PC-9 (cell line): ENCODE measurements around the gene FAM149B1. TPM values are rescaled to one million over a fixed set of nuclear protein-coding genes. Genes with fewer than 3 reads are reported as not detected.

Experiments used
- Bru-seq: library from RNA; stranded (reverse); fragments of 400-500 nt; gene quantifications from one replicate; lab custom pipeline; 2021; lab: Mats Ljungman, UMichigan
- BruChase-seq, 2 experiments: library from RNA; stranded (reverse); fragments of 400-500 nt; gene quantifications; one replicate each; lab custom pipeline; 2021; lab: Mats Ljungman, UMichigan
- BruUV-seq: library from RNA; stranded (reverse); fragments of 400-500 nt; replicated peaks from 2 replicates; lab custom pipeline; 2021; lab: Mats Ljungman, UMichigan
- CTCF ChIA-PET: fragments of 300-600 bp; sonication (Branson Sonifier 250); formaldehyde crosslinking; loops from one replicate; lab custom pipeline; 2022; ENCODE audit warnings: antibody characterized with exemption; lab: Charles Lee
- POLR2A ChIA-PET: fragments of 300-600 bp; sonication (Branson Sonifier 250); formaldehyde crosslinking; loops from one replicate; lab custom pipeline; 2022; ENCODE audit warnings: antibody characterized with exemption; ENCODE audit not compliant: unreplicated experiment; lab: Charles Lee
- DNase-seq, 2 experiments: peaks; one replicate each; pipeline versions ENCODE4 v3.0.0 to v3.0.0-alpha.2; 2015 to 2022; ENCODE audit warnings: mixed read lengths in 1 of 2
- H2AFZ ChIP-seq: fragments of 200-600 bp; sonication (generic); 2 replicates; pipeline ENCODE4 v1.8.1; 2017; ENCODE audit warnings: antibody characterized with exemption
- H3F3A ChIP-seq: fragments of 200-600 bp; sonication (generic); 2 replicates; pipeline ENCODE4 v1.8.1; 2017; ENCODE audit warnings: antibody characterized with exemption, mild to moderate bottlenecking, low read depth; ENCODE audit not compliant: insufficient read depth
- H3K27ac ChIP-seq: fragments of 200-600 bp; sonication (generic); 2 replicates; pipeline ENCODE4 v1.6.1; 2016; ENCODE audit warnings: mixed run types
- H3K27me3 ChIP-seq: fragments of 200-600 bp; sonication (generic); 2 replicates; pipeline ENCODE4 v1.6.1; 2016; ENCODE audit warnings: low read depth, mixed run types; ENCODE audit not compliant: insufficient read depth
- H3K36me3 ChIP-seq: fragments of 200-600 bp; sonication (generic); 2 replicates; pipeline ENCODE4 v1.6.1; 2016; ENCODE audit warnings: low read depth, mixed run types
- H3K4me1 ChIP-seq: fragments of 200-600 bp; sonication (generic); replicated peaks from 2 replicates; pipeline ENCODE4 v1.6.1; 2016; ENCODE audit warnings: mixed run types; ENCODE audit not compliant: insufficient read depth
- H3K4me2 ChIP-seq: fragments of 200-600 bp; sonication (generic); 2 replicates; pipeline ENCODE4 v1.6.1; 2017; ENCODE audit warnings: mixed run types
- H3K4me3 ChIP-seq: fragments of 200-600 bp; sonication (generic); 2 replicates; pipeline ENCODE4 v1.6.1; 2016; ENCODE audit warnings: mixed run types
- H3K79me2 ChIP-seq: fragments of 200-600 bp; sonication (generic); 2 replicates; pipeline ENCODE4 v1.6.1; 2017; ENCODE audit warnings: low read depth, mixed run types
- H3K9me2 ChIP-seq: fragments of 200-600 bp; sonication (generic); 2 replicates; pipeline ENCODE4 v1.8.1; 2017; ENCODE audit warnings: mild to moderate bottlenecking; ENCODE audit not compliant: insufficient read depth
- H3K9me3 ChIP-seq: fragments of 200-600 bp; sonication (generic); 2 replicates; pipeline ENCODE4 v1.8.1; 2016; ENCODE audit warnings: low read depth; ENCODE audit not compliant: insufficient read depth
- H4K20me1 ChIP-seq: fragments of 200-600 bp; sonication (generic); 2 replicates; pipeline ENCODE4 v1.8.1; 2017; ENCODE audit not compliant: insufficient read depth
- EZH2 ChIP-seq: fragments of 200-600 bp; sonication (generic); IDR thresholded peaks from 2 replicates; pipeline ENCODE4 v1.8.0; 2017; ENCODE audit warnings: antibody characterized with exemption, low read depth
- intact Hi-C: fragments of 100-400 bp; cut with micrococcal nuclease; formaldehyde crosslinking; loops from one replicate; pipeline ENCODE4 v1.10.0; 2022; ENCODE audit not compliant: unreplicated experiment
- long read RNA-seq: library from polyadenylated mRNA; stranded (forward); transcript quantifications from one replicate; pipeline ENCODE4 v2.0.0, GENCODE V29; 2022
- total RNA-seq: library from RNA; stranded (reverse); gene quantifications from 2 replicates; pipeline ENCODE4 v1.2.3, GENCODE V29; 2021
- TF ChIP-seq, protein P1 (sequence below): fragments of 200-600 bp; sonication (generic); conservative IDR thresholded peaks from 2 replicates; pipeline ENCODE4 v1.6.1; 2017; ENCODE audit warnings: mixed run types, antibody characterized with exemption, mild to moderate bottlenecking, moderate library complexity

Gene FAM149B1
- total RNA-seq (22.9 and 24.4 TPM in 2 replicates), Bru-seq, nascent RNA (percentile 63 among the genes with signal in this experiment), BruChase-seq, experiment 1, labeled RNA remaining after a 2-hour chase (percentile 65 among the genes with signal in this experiment), BruChase-seq, experiment 2, labeled RNA remaining after a 6-hour chase (percentile 51 among the genes with signal in this experiment)
- long read RNA-seq, partial matches to known transcripts = 3 of 12 reads
- long read RNA-seq, other reads (novel, unspliced or antisense) = 9 of 12 reads

DNA sequence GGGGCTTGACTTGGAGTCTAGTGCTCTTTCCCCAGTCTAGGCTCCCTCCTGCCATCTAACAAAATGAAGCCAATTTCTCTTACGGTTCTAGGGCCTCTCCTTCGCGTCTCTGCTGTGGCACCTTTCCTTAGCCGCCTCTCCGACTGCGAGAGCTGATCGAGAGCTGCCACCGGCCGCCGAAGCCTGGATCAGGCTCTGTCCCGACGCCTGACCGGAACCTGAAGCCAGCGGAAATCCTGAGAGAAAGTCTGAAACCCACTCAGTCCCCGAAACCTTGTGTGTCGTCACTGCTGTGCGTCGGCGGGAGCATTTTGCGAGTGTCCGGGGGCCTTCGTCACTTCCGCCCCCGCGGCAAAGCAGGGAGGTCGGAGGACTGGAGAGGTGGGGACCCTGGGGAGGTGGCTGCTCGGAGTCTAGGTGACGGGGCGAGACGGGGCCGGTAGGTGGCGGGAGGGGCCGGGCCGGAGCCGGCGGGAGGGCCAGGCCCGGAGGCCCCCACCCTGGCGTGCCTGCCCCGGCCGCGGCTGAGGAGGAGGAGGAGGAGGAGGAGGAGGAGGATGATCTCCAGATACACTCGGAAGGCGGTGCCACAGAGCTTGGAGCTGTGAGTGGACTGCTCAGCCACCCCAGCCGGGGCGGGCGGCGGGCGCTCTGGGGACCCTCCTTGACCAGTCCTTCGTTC is at the start of gene FAM149B1, which contains the start of gene ECD:
FAM149B1 (plus strand) TSS at position 337 of the 682 bp plus-strand sequence; CDS start at position 558, 221 bp downstream.
ECD (minus strand) TSS at position 226 of the 682 bp plus-strand sequence. CDS start 4,071 bp downstream, outside the sequence.
- peak within 1 kb of the TSS; percentile 85 for H3K4me2 ChIP-seq
- intact Hi-C loops = loop anchor here (5.0 kb wide), 1 partner anchor 806 kb away; no protein-coding TSS in a partner anchor
- H3K4me3 ChIP-seq = peak within 1 kb of the TSS; percentile 83
- ChIA-PET CTCF (interaction anchor here (0.5 to 0.6 kb wide), 2 partner anchors 16 to 79 kb away, joined by 3 read pairs; no protein-coding TSS in a partner anchor), POLR2A (interaction anchor here (0.6 to 0.8 kb wide), 8 partner anchors 71 to 1334 kb away, joined by 3 to 8 read pairs (median 4); partner anchors contain the start of gene AP3M1)
- peak; percentile 92 to 96 for DNase-seq
- 0 out of 2 replicates have a peak, but pooled peaks cover 8% of the 10 kb centered on the region for H3K36me3 ChIP-seq
- no TSS peak for BruUV-seq
- no peaks in the 10 kb centered on the region for H3K9me2 ChIP-seq
- H2AFZ ChIP-seq = peak within 1 kb of the TSS; percentile 84
- H3F3A ChIP-seq = peaks cover 12% of the 10 kb centered on the region
- peak within 1 kb of the TSS; percentile 85 for H3K27ac ChIP-seq
- no peaks in the 10 kb centered on the region for H3K27me3 ChIP-seq
- H3K4me1 ChIP-seq = peaks cover 24% of the 10 kb centered on the region
- H4K20me1 ChIP-seq = peaks cover 2% of the 10 kb centered on the region; the same call in 1 of the 2 replicates
- TF ChIP-seq EZH2 = no peak
- TF ChIP-seq, protein P1, sequence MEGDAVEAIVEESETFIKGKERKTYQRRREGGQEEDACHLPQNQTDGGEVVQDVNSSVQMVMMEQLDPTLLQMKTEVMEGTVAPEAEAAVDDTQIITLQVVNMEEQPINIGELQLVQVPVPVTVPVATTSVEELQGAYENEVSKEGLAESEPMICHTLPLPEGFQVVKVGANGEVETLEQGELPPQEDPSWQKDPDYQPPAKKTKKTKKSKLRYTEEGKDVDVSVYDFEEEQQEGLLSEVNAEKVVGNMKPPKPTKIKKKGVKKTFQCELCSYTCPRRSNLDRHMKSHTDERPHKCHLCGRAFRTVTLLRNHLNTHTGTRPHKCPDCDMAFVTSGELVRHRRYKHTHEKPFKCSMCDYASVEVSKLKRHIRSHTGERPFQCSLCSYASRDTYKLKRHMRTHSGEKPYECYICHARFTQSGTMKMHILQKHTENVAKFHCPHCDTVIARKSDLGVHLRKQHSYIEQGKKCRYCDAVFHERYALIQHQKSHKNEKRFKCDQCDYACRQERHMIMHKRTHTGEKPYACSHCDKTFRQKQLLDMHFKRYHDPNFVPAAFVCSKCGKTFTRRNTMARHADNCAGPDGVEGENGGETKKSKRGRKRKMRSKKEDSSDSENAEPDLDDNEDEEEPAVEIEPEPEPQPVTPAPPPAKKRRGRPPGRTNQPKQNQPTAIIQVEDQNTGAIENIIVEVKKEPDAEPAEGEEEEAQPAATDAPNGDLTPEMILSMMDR = peak; percentile 36; the same call in 1 of the 2 replicates
- H3K79me2 ChIP-seq = peaks cover 59% of the 10 kb centered on the region
- H3K9me3 ChIP-seq = no peaks in the 10 kb centered on the region

DNA sequence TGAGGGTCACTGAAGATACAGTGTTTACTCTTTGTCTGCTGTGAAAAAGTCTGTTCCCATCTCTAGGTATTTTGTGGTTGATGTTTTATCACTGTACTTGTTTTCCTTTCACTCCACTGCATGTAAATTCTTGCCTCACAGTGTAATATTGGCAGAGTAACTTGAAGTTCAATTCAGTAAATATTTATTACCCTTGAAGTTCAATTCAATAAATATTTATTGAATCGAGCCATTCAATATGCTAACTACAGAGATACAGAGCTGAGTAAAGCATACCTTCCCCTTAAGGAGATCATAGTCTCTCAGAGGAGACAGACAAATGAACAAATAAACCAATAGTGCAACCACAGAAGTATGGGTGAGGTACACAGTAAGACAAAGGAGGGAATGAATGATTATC is 48.5 kb upstream of the FAM149B1 start:
- H3K9me3 ChIP-seq = no peaks in the 10 kb centered on the region
- no TSS peak for BruUV-seq
- no peak overlapping the region for H2AFZ ChIP-seq
- H3K27me3 ChIP-seq = no peaks in the 10 kb centered on the region
- intact Hi-C loops = no loop called here
- H3F3A ChIP-seq = peaks cover 33% of the 10 kb centered on the region
- no peak overlapping the region for H3K27ac ChIP-seq
- H3K79me2 ChIP-seq = 0 out of 2 replicates have a peak, but pooled peaks cover 4% of the 10 kb centered on the region
- peaks cover 22% of the 10 kb centered on the region for H3K4me1 ChIP-seq
- no peaks in the 10 kb centered on the region for H4K20me1 ChIP-seq
- H3K9me2 ChIP-seq = no peaks in the 10 kb centered on the region
- no peak overlapping the region for H3K4me3 ChIP-seq
- CTCF ChIA-PET = no interaction called here
- no peak for TF ChIP-seq EZH2
- TF ChIP-seq, protein P1 = no peak
- H3K4me2 ChIP-seq = no peak overlapping the region
- POLR2A ChIA-PET = interaction anchor here (0.7 kb wide), 1 partner anchor 734 kb away, joined by 3 read pairs; no protein-coding TSS in a partner anchor
- H3K36me3 ChIP-seq = 0 out of 2 replicates have a peak, but pooled peaks cover 3% of the 10 kb centered on the region
- no peak for DNase-seq

DNA sequence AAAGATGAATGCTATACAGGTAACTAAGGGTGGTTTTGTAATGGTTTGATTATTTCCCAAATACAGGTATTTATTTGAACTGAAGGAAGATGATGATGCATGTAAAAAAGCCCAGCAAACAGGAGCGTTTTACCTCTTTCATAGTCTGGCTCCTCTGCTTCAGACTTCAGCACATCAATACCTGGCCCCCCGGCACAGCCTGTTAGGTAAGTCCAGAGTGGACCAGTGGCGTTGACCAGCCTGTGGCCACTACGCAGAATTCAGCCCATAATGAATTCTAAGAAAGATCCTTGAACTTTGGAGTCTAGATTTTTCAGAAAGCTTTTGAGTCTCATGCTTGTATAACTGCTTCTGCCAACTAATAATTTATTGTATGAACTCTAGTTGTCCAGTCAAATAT is 48.0 kb upstream of the FAM149B1 start:
- peaks cover 22% of the 10 kb centered on the region for H3K4me1 ChIP-seq
- 0 out of 2 replicates have a peak, but pooled peaks cover 4% of the 10 kb centered on the region for H3K79me2 ChIP-seq
- no peak overlapping the region for H2AFZ ChIP-seq
- CTCF ChIA-PET = no interaction called here
- intact Hi-C loops = no loop called here
- 0 out of 2 replicates have a peak, but pooled peaks cover 3% of the 10 kb centered on the region for H3K36me3 ChIP-seq
- no peak overlapping the region for H3K4me3 ChIP-seq
- no peaks in the 10 kb centered on the region for H3K9me2 ChIP-seq
- no peak overlapping the region for H3K4me2 ChIP-seq
- no peaks in the 10 kb centered on the region for H3K27me3 ChIP-seq
- no TSS peak for BruUV-seq
- H3F3A ChIP-seq = peaks cover 33% of the 10 kb centered on the region
- H3K9me3 ChIP-seq = no peaks in the 10 kb centered on the region
- H3K27ac ChIP-seq = 0 out of 2 replicates have a peak overlapping the region, but pooled peaks have one; percentile 20
- TF ChIP-seq, protein P1 = no peak
- TF ChIP-seq EZH2 = no peak
- POLR2A ChIA-PET = interaction anchor here (0.7 kb wide), 1 partner anchor 735 kb away, joined by 3 read pairs; no protein-coding TSS in a partner anchor
- no peaks in the 10 kb centered on the region for H4K20me1 ChIP-seq
- no peak for DNase-seq
